Measurements from ENCODE around the gene VAX1. TPM values are rescaled to one million over a fixed set of nuclear protein-coding genes. Genes with fewer than 3 reads are reported as not detected.

The VAX1 gene
- total and polyA plus RNA-seq, 8 donors: not detected

DNA sequence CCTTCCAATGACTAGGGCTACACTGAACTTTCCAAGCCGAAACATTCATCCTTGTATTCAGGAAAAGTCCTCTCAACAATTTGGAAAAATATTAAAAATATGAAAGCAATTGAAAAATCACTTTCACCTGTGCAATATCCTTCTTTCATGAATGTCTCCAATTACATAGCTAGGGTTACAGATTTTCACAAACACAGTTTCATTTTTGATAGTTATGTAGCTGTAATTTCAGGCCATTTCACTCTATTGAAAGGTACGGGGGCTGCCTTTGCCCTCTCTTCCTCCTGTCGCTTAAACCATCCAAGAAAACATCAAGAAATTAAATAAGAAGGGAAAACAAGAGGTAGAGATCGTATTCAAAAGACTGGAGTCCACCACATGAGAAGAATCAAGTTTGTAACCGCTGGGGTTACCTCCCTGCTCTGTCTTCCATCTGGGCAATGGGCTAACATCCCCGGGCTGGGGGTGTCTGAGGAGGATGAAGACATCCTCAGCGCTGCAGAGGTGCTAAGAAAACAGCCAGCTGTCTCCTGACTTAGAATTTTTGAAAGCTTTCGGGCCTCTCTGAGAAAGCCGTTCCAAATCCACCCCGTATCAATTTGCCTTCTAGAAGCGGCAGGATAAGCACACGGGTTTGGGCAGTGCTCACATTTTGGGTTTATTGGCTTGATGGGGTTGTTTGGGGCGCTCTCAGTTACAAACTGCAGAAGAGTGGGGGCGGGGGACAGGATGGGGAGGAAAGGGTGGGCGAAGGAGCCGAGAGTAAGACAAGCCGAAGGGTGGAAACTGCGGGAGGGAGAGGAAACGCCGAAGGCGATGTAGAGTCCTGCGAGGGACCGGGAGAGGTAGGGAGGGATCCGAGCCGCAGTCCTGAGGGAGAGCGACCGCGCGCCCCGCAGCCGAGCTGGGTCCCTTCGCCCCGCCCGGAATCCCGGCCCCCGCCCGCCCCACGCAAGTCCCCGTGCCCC, 24.3 kb upstream of the VAX1 start:
- 4 to 9% (median 6%) methylated on average over 24 to 39 of the region's 39 CpGs for WGBS, 5 donors
- TF ChIP-seq POLR2A (IDR thresholded peaks at IDR 0.05) (no peak), EP300 (IDR thresholded peaks at IDR 0.05) (no peak), POLR2AphosphoS5 (IDR thresholded peaks at IDR 0.05) (no peak)
- TF ChIP-seq, protein P1, sequence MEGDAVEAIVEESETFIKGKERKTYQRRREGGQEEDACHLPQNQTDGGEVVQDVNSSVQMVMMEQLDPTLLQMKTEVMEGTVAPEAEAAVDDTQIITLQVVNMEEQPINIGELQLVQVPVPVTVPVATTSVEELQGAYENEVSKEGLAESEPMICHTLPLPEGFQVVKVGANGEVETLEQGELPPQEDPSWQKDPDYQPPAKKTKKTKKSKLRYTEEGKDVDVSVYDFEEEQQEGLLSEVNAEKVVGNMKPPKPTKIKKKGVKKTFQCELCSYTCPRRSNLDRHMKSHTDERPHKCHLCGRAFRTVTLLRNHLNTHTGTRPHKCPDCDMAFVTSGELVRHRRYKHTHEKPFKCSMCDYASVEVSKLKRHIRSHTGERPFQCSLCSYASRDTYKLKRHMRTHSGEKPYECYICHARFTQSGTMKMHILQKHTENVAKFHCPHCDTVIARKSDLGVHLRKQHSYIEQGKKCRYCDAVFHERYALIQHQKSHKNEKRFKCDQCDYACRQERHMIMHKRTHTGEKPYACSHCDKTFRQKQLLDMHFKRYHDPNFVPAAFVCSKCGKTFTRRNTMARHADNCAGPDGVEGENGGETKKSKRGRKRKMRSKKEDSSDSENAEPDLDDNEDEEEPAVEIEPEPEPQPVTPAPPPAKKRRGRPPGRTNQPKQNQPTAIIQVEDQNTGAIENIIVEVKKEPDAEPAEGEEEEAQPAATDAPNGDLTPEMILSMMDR (IDR thresholded peaks at IDR 0.05): no peak
- DNase-seq: no peak
- Histone ChIP-seq H3K27ac (no peak overlapping the region), H3K27me3 (peaks cover 29 to 100% (median 98%) of the 10 kb centered on the region in 3 donors), H3K36me3 (no peaks in the 10 kb centered on the region), H3K4me1 (peaks cover 14 to 46% (median 38%) of the 10 kb centered on the region in 4 donors), H3K4me3 (peak overlapping the region; percentile 7 to 37 (median 20)), H3K9me3 (no peaks in the 10 kb centered on the region)
- intact Hi-C loops (cut with DNase I; ENCODE audit: low total_unique reads): no loop called here

DNA sequence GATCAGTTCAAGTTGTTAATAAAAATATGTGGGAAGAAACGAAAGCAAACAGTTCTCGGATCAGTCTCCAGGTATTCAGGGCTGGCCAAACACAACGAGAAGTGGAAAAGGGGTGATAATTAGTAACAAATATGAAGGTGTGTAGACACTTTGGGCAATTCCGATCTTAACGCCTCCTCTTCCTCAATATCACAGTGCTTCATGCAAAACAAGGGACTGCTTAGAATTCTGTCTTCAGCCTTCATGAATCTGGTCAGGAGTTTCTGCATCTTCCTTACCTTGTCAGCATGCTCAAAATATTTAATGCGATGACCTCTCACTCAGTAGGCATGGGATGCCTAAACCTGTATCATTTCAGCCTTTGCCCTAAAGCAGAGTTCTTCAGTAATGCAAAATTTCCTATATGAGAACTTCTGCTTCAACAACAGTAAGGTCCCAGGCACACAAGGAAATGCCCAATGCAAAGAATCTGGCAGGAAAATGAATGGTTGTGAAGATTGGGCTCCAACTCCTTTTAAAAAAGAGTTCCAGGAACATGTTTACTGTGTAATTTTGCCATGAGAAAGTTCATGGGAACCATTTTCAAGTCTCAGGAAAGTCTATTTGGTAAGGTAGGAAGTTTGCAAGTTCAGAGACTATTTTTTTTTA, 23.4 kb upstream of the VAX1 start:
- WGBS, 5 donors: 4 to 11% (median 8%) methylated on average over 6 of the region's 6 CpGs
- Histone ChIP-seq H3K4me3 (no peak overlapping the region), H3K9me3 (no peaks in the 10 kb centered on the region), H3K36me3 (no peaks in the 10 kb centered on the region), H3K27me3 (peaks cover 28 to 100% (median 97%) of the 10 kb centered on the region in 3 donors), H3K27ac (no peak overlapping the region), H3K4me1 (peaks cover 14 to 40% (median 35%) of the 10 kb centered on the region in 4 donors)
- no peak for TF ChIP-seq POLR2A (IDR thresholded peaks at IDR 0.05)
- TF ChIP-seq, protein P1 (IDR thresholded peaks at IDR 0.05): no peak
- TF ChIP-seq EP300 (IDR thresholded peaks at IDR 0.05): no peak
- TF ChIP-seq POLR2AphosphoS5 (IDR thresholded peaks at IDR 0.05): no peak
- intact Hi-C loops (cut with DNase I; ENCODE audit: low total_unique reads): no loop called here
- peak in 1 of 2 donors; percentile 7 for DNase-seq

DNA sequence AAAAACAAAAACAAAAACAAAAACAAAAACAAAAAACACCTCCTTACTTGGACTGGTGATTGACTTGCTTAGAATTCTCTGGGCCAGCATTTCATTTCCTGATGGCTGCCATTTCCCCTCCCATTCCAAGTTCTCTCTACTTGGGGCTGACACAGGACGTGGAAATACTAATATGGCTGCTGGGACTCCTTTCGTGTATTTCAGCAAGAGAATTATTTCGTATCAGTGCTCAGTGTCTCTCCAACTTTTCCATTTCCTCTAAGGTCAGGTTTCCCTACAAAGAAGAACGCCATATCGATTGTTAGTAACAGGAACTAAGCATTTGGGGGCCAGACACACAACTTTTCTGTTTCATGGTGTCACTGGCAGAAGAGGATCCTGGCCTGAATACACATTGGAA, 22.5 kb upstream of the VAX1 start:
- Histone ChIP-seq H3K9me3 (no peaks in the 10 kb centered on the region), H3K4me1 (peaks cover 14 to 31% (median 26%) of the 10 kb centered on the region in 4 donors), H3K4me3 (no peak overlapping the region), H3K27me3 (peaks cover 28 to 100% (median 97%) of the 10 kb centered on the region in 3 donors), H3K27ac (no peak overlapping the region), H3K36me3 (no peaks in the 10 kb centered on the region)
- DNase-seq: no peak
- 10 to 19% (median 10%) methylated on average over 5 of the region's 5 CpGs for WGBS, 5 donors
- intact Hi-C loops (cut with DNase I; ENCODE audit: low total_unique reads): no loop called here
- TF ChIP-seq, protein P1 (IDR thresholded peaks at IDR 0.05): no peak
- no peak for TF ChIP-seq EP300 (IDR thresholded peaks at IDR 0.05)
- TF ChIP-seq POLR2AphosphoS5 (IDR thresholded peaks at IDR 0.05): no peak
- TF ChIP-seq POLR2A (IDR thresholded peaks at IDR 0.05): no peak

DNA sequence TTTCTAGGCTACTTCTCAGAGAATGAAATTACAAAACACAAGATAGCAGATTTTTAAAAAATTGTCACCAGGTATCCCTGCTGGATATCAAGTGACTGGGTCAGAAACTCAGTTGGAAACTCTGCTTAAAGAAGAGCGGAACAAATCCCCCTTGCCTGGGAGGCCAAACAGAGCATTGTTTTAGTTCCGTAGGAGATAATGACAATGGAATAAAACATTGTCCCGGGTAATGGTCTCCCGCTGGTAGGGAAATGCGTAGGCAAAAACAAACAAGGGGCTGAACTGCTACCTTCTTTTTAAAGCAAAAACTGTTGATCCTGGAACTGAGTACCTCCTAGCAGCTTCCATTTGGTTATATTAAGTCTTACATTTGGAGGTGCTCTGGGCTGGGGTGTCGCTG, 21.3 kb upstream of the VAX1 start:
- Histone ChIP-seq H3K27me3 (peaks cover 28 to 100% (median 93%) of the 10 kb centered on the region in 3 donors), H3K9me3 (no peaks in the 10 kb centered on the region), H3K4me3 (no peak overlapping the region), H3K36me3 (no peaks in the 10 kb centered on the region), H3K4me1 (peaks cover 14 to 19% (median 18%) of the 10 kb centered on the region in 4 donors), H3K27ac (no peak overlapping the region)
- TF ChIP-seq, protein P1 (IDR thresholded peaks at IDR 0.05): no peak
- no peak for TF ChIP-seq EP300 (IDR thresholded peaks at IDR 0.05)
- TF ChIP-seq POLR2AphosphoS5 (IDR thresholded peaks at IDR 0.05): no peak
- no peak for TF ChIP-seq POLR2A (IDR thresholded peaks at IDR 0.05)
- no peak for DNase-seq
- intact Hi-C loops (cut with DNase I; ENCODE audit: low total_unique reads): no loop called here
- 8 to 12% (median 8%) methylated on average over 6 of the region's 6 CpGs for WGBS, 5 donors
